Panc1 (cell line): ENCODE data around the gene NKX2-1. TPM values are rescaled to one million over a fixed set of nuclear protein-coding genes. Genes with fewer than 3 reads are reported as not detected.

ENCODE experiments used
- ATAC-seq: fragments of 200-7000 bp; cut with Tn5 transposase; 2 replicates; pipeline ENCODE4 v1.9.1; 2020; ENCODE audit warnings: mild to moderate bottlenecking, moderate library complexity
- BruUV-seq: library from RNA; stranded (reverse); fragments of 400-500 nt; replicated peaks from 2 replicates; lab custom pipeline; 2021; lab: Mats Ljungman, UMichigan
- CTCF ChIA-PET: fragments of 300-600 bp; sonication (Branson Sonifier 250); formaldehyde crosslinking; loops from one replicate; lab custom pipeline; 2022; ENCODE audit warnings: antibody characterized with exemption; lab: Charles Lee
- POLR2A ChIA-PET: fragments of 300-600 bp; sonication (Branson Sonifier 250); formaldehyde crosslinking; loops from one replicate; lab custom pipeline; 2022; ENCODE audit warnings: antibody characterized with exemption; lab: Charles Lee
- DNase-seq: peaks from one replicate; pipeline ENCODE4 v3.0.0-alpha.2; 2010; ENCODE audit warnings: low read depth, low spot score
- H3K27ac ChIP-seq: 2 replicates; pipeline ENCODE4 v1.5.1; 2011; ENCODE audit warnings: mild to moderate bottlenecking, low read length, inconsistent platforms
- H3K27me3 ChIP-seq: fragments of 200-500 bp; sonication (Bioruptor generic); 2 replicates; pipeline ENCODE4 v1.6.0; 2014; ENCODE audit warnings: low read length, inconsistent platforms; ENCODE audit not compliant: control insufficient read depth, insufficient read depth
- H3K36me3 ChIP-seq: fragments of 200-500 bp; sonication (Bioruptor generic); 2 replicates; pipeline ENCODE4 v1.5.1; 2014; ENCODE audit warnings: inconsistent platforms, mild to moderate bottlenecking, low read length, moderate library complexity; ENCODE audit not compliant: control insufficient read depth, insufficient read depth
- H3K4me1 ChIP-seq: 2 replicates; pipeline ENCODE4 v1.5.1; 2011; ENCODE audit warnings: inconsistent platforms, mild to moderate bottlenecking, low read length, moderate library complexity; ENCODE audit not compliant: control insufficient read depth, insufficient read depth
- H3K4me3 ChIP-seq, 2 experiments: 2 replicates each; pipeline ENCODE4 v1.5.1; 2011 to 2012; ENCODE audit warnings: low read depth in 2 of 2, low read length in 2 of 2, mild to moderate bottlenecking in 2 of 2, inconsistent platforms in 1 of 2, moderate library complexity in 1 of 2
- H3K9me3 ChIP-seq: fragments of 200-500 bp; sonication (Bioruptor generic); 2 replicates; pipeline ENCODE4 v1.5.1; 2014; ENCODE audit warnings: low read depth, mild to moderate bottlenecking, inconsistent platforms, low read length, moderate library complexity; ENCODE audit not compliant: control insufficient read depth, insufficient read depth
- CTCF ChIP-seq: fragments of 450-650 bp; IDR thresholded peaks from 2 replicates; pipeline ENCODE4 v1.5.1; 2017; ENCODE audit warnings: mild to moderate bottlenecking
- POLR2AphosphoS5 ChIP-seq: IDR thresholded peaks from 2 replicates; pipeline ENCODE4 v1.6.1; 2012; ENCODE audit warnings: mild to moderate bottlenecking, low read depth, low read length, moderate library complexity
- REST ChIP-seq, 2 experiments: IDR thresholded peaks; 2 replicates each; pipeline ENCODE4 v1.6.1; 2011 to 2012; ENCODE audit warnings: low read depth in 2 of 2, control low read depth in 1 of 2, low read length in 1 of 2, mild to moderate bottlenecking in 1 of 2, moderate library complexity in 1 of 2; ENCODE audit not compliant: insufficient read depth in 1 of 2
- SIN3A ChIP-seq: IDR thresholded peaks from 2 replicates; pipeline ENCODE4 v1.6.1; 2012; ENCODE audit warnings: low read depth, mild to moderate bottlenecking, low read length, moderate library complexity, borderline replicate concordance; ENCODE audit not compliant: insufficient read depth
- TCF7L2 ChIP-seq: IDR thresholded peaks from 2 replicates; pipeline ENCODE4 v1.6.1; 2011; ENCODE audit warnings: mild to moderate bottlenecking, low read depth, low read length, inconsistent platforms
- in situ Hi-C: cut with HindIII; loops from 2 replicates; pipeline ENCODE4 v1.10.0; 2016; ENCODE audit warnings: low sequenced_read_pairs, low pct_unique_long_range_greater_than_20kb
- intact Hi-C: fragments of 100-400 bp; cut with micrococcal nuclease; formaldehyde crosslinking; loops from one replicate; pipeline ENCODE4 v1.10.0; 2022; ENCODE audit not compliant: unreplicated experiment
- total RNA-seq: library from RNA; stranded (reverse); gene quantifications from one replicate; pipeline ENCODE4 v1.2.1, GENCODE V29; 2021; ENCODE audit not compliant: unreplicated experiment

NKX2-1 gene
- total RNA-seq, 1 experiment from 2014 or later: 0.13 TPM

DNA sequence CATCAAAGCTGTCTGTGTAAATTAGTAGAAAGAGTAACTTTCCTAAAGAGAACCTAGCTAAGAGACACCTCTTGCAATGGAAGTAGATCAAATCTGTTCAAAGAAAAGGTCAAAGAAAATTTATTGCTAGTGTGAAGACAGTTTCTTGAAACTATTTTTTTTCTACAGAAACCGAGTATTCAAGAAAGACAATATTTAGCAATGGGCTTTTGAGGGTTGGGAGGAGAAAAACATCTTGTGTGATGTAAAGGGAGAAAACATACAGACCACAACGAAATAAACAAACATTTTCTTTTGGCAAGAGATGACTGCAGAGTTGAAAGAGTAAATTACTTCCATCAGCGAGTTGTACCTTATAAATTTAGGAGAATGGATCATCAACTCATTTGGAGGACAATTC lies 24.4 kb downstream of the NKX2-1 start:
- CTCF ChIA-PET: no interaction called here
- peaks cover 29% of the 10 kb centered on the region for H3K27me3 ChIP-seq
- intact Hi-C loops: no loop called here
- DNase-seq: no peak
- H3K4me1 ChIP-seq: no peaks in the 10 kb centered on the region
- no peaks in the 10 kb centered on the region for H3K36me3 ChIP-seq
- POLR2A ChIA-PET: no interaction called here
- no peak overlapping the region for H3K27ac ChIP-seq
- no peak for TF ChIP-seq POLR2AphosphoS5
- TF ChIP-seq SIN3A: no peak
- TF ChIP-seq TCF7L2: no peak
- no peak for TF ChIP-seq REST (IDR thresholded peaks at IDR 0.05; ENCODE audit: insufficient read depth in 1 of 2, low read depth in 2 of 2, low read length in 1 of 2)
- TF ChIP-seq CTCF: no peak
- H3K4me3 ChIP-seq: no peak overlapping the region
- no peak for ATAC-seq
- in situ Hi-C loops: no loop called here
- no TSS peak for BruUV-seq
- H3K9me3 ChIP-seq: no peaks in the 10 kb centered on the region

DNA sequence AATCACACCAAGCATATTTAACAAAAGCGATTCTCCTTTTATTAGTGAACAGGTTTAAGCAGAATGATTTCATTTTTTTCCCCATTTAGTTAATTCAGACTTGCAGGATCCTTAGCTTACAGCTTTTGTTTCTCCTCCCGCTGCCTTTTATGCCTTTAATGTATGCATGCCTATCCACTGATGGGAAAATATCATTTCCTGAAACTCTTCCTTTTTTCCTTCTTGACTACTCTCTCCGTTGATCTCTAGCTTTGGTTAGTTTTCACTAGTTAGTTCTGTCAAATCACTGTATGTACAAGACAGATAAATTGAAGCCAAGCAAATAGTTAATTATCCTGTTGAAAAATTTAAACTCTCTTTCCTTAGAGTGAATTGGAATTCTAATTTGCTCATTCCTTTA lies 26.3 kb downstream of the NKX2-1 start:
- ChIA-PET POLR2A (no interaction called here), CTCF (no interaction called here)
- DNase-seq (no peak), ATAC-seq (no peak)
- H3K4me1 ChIP-seq: no peaks in the 10 kb centered on the region
- H3K27me3 ChIP-seq: peaks cover 29% of the 10 kb centered on the region
- TF ChIP-seq POLR2AphosphoS5 (no peak), CTCF (no peak), SIN3A (no peak), REST (IDR thresholded peaks at IDR 0.05; ENCODE audit: insufficient read depth in 1 of 2, low read depth in 2 of 2, low read length in 1 of 2) (no peak)
- H3K27ac ChIP-seq: no peak overlapping the region
- BruUV-seq: no TSS peak
- H3K36me3 ChIP-seq: no peaks in the 10 kb centered on the region
- H3K4me3 ChIP-seq: no peak overlapping the region
- no peaks in the 10 kb centered on the region for H3K9me3 ChIP-seq
- intact Hi-C loops: no loop called here
- in situ Hi-C loops: no loop called here
